Measurements from ENCODE around the gene SUGCT.
"Not testable (repeated sequence)": the region's sequence is repeated elsewhere in the genome, so short reads cannot be mapped to it uniquely, and the experiment has no call there.

SUGCT gene

GRCh38 chr7:40341836-40342235 is 207.0 kb downstream of the SUGCT start:
- no peak for DNase-seq

- no peak for DNase-seq
These were observed 211.7 kb downstream of the SUGCT start for GRCh38 chr7:40346554-40346953.

- DNase-seq, result no peak
These were observed 213.4 kb downstream of the SUGCT start for GRCh38 chr7:40348126-40348728.

DNA sequence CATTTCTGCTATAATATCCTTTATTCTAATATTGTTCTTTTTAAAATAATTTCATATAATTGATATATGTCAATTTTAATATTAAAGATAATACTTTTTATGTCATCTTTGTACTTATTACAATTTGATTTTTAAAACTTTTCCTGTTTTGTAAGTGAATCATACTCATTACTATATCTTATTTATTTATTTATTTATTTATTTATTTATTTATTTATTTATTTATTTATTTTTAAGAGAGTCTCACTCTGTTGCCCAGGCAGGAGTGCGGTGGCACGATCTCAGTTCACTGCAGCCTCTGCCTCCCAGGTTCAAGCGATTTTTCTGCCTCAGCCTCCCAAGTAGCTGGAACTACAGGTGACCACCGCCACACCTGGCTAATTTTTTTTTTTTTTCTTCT is 215.3 kb downstream of the SUGCT start:
- no peak for DNase-seq

GRCh38 chr7:40354711-40355110 is 219.9 kb downstream of the SUGCT start:
- no peak for DNase-seq

GRCh38 chr7:40356312-40356711 is 221.5 kb downstream of the SUGCT start:
- DNase-seq, result no peak

GRCh38 chr7:40356871-40357709 is 222.3 kb downstream of the SUGCT start:
- DNase-seq, result no peak

DNA sequence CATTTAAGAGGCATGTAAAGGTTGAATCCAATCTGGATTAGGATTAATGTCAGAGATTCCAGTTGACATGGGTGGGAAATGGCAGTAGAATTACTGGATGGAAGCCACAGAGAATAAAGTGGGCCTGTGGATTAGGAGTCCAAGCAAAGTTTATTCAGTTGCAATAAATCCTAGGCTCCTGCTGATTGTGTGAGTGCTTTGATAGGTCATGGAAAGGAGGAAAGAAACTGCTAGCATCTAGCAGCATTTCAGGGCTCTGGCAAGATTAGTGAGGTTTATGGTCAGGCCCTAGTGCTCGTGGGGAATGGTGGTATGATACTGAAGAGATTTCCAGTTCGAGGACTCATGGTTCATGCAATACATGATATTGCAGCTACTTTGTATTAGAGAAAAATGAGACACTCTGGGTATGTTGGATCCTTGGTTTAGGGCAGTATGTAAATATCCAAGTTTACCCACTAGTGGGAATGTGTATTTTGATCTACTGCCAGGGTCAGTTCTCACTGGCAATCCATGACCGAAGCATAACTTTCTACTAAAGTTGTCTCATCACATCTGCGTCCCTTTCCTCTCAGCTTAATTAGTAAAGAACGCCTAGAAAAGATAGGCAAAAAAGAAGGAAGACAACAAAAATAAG is 235.0 kb downstream of the SUGCT start:
- DNase-seq, result no peak

GRCh38 chr7:40371806-40372440 is 237.1 kb downstream of the SUGCT start:
- DNase-seq, result no peak

GRCh38 chr7:40374575-40374974 is 239.8 kb downstream of the SUGCT start:
- DNase-seq, result no peak

DNA sequence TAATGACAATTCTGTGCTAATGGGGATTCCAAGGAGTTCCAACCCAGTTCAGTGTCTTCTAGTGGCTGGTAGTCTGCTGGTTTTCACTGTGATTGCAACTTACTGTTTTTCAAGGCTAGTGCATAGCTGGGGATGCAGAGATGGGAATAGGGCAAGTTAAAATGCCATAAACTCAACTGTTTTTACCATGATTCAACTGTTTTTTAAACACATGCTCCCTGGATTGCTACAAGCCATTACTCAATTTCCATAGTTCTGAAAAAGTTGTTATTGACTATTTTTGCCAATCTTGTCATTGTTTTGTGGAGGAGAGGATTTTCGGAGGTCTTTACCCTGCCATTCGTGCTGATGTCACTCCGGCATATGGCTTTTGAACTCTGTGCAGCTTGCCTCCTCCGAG is 245.3 kb downstream of the SUGCT start:
- no peak for DNase-seq

- DNase-seq, result no peak
These were observed 247.3 kb downstream of the SUGCT start for GRCh38 chr7:40382145-40382544.

DNA sequence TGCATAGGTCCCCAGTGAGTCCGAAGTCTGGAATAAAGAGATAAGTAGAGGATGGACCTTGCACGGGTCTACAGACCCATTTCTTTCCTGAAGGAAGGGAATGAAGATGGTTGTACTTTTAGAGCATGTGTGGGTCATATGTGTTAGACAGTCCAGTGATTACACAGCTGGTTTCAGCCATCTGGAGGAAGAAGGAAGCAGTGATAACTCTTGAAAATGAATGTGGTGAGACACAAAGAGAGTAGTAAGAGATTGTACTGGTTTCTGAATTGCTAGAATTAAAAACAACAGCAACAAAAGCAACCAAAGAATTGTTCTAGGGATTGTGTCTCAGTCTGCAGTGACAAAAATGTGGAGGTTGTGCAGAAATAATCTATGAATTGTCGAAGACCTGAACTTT is 258.9 kb downstream of the SUGCT start:
- DNase-seq, result no peak

DNA sequence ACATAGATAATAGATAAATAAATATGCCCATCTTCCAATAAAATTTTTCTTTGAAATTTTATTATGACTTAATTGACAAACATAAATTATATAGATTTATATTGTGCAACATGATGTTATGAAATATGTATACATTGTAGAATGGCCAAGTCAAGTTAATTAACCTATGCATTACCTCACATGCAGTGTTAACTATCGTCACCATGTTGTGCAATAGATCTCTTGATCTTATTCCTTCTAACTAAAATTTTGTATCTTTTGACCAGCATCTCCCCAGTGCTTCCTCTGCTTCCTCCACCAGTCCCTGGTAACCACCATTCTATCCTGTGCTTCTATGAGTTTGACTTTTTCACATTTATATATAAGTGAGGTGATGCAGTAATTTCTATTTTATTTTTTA is 259.6 kb downstream of the SUGCT start:
- no peak for DNase-seq

DNA sequence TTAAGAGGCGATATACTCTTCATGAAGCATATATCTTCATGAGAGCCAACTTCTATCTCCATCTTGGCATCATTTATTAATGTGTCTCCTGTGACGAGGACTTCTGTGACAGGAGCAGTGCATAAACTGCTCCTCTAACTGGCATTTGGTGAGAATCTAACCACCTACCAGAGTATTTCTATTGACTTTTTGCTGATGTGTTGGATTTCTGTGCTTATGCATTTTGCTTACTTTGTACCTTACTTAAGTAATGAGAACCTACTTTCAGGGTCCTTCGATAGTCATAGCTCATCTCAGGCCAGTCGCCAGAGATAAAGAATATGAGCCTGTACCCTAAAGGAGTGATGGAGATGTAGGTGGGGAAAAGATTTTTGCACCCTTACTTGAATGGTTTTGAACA is 265.7 kb downstream of the SUGCT start:
- no peak for DNase-seq

DNA sequence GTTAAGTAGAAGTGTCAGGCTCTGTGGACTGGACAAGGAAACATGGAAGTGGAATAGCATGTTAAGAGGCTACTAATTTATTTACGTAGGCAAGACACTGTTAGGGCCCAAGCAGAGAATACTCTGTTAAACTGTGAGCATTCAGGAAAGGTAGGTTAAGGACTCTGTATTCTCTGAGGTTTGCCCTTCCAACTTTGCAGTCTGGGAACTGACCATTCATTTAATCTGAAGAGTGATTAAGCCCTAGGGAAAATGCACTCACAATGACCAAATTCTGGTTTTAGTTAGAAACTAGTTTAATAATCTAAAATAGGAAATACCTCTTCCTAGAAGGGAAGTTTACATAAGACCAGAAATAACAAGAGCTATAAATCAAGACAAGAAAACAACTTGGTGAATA is 266.6 kb downstream of the SUGCT start:
- DNase-seq, result no peak

- no peak for DNase-seq
These were observed 267.9 kb downstream of the SUGCT start for GRCh38 chr7:40402661-40403060.

- DNase-seq, result no peak
These were observed 269.1 kb downstream of the SUGCT start for GRCh38 chr7:40403703-40404476.

DNA sequence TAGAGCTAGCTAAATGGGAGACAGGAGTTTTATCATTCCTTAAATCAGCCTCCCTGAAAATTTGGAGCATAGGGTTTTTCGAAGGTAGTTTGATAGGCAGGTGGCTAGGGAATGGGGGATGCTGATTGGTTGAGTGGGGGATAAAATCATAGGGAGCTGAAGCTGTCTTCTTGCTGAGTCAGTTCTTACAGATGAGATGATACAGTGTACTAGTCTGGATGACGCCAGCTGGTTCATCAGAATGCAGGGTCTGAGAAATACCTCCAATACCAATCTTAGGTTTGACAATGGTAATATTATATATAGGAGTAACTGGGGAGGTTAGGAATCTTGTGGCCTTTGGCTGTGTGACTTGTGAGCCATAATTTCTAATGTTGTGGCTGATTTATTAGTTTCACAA is 271.2 kb downstream of the SUGCT start:
- DNase-seq, result no peak

DNA sequence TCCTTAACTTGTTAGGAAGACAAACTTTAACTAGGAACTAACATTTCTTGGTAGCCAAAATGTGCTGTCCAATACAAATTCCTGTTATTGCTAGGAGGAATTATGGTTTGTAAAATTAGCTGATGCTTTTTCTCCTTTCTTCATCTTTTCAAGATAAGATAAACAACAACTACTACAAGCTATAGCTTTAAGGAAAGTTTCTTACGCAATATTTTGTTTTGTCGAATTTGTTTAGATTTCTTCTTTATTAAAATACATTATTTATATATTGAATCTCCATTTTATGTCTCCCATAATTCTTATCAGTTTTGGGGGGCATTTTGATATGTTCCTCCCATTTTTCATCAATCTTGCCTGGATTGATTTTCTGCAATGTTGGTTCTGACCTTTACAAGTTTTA is 277.5 kb downstream of the SUGCT start:
- no peak for DNase-seq

DNA sequence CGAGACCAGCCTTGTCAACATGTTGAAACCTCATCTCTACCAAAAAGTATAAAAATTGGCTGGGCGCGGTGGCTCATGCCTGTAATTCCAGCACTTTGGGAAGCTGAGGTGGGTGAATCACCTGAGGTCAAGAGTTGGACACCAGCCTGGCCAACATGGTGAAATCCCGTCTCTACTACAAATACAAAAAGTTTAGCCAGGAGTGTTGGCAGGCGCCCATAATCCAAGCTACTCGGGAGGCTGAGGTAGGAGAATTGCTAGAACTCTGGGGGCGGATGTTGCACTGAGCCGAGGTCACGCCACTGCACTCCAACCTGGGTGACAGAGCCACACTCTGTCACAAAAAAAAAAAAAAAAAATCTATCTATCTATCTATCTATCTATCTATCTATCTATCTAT is 279.9 kb downstream of the SUGCT start:
- DNase-seq, result not testable (repeated sequence)

GRCh38 chr7:40418448-40418847 is 283.6 kb downstream of the SUGCT start:
- DNase-seq, result no peak

DNA sequence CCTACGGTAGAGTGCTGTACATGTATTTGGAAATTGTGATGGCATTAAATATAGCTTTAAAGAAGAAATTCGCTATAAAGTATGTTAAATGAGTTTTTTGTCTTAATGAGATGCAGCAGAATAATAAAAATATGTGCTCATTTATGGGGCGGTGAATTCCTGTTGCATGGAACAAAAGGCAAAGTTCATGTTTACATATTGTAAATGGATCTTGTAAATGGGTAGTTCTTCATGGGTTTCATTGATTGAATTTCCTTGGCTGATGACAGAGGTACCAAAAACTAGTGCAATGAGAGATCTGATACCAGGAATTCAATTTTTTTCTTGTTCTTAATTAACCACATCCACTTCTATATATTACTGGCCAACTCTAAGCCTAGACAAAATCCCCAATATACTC is 284.2 kb downstream of the SUGCT start:
- no peak for DNase-seq
